Neural crest cell (in vitro differentiated cells): ENCODE data around the gene RRAGA. TPM values are rescaled to one million over a fixed set of nuclear protein-coding genes. Genes with fewer than 3 reads are reported as not detected.
"Not testable (repeated sequence)": the region's sequence is repeated elsewhere in the genome, so short reads cannot be mapped to it uniquely, and the experiment has no call there.

Experiments used
- DNase-seq: peaks from one replicate; pipeline ENCODE4 v3.0.0; 2021; ENCODE audit warnings: low read depth, mixed read lengths, low spot score
- H3K27ac Mint-ChIP-seq: one replicate; pipeline ENCODE4 v1.8.0; 2021; ENCODE audit warnings: mild to moderate bottlenecking, mixed read lengths; ENCODE audit not compliant: unreplicated experiment
- H3K27me3 Mint-ChIP-seq: 2 replicates; pipeline ENCODE4 v1.8.0; 2021; ENCODE audit warnings: low read depth, mild to moderate bottlenecking, mixed read lengths
- H3K36me3 Mint-ChIP-seq: 2 replicates; pipeline ENCODE4 v1.8.0; 2021; ENCODE audit warnings: low read depth, mild to moderate bottlenecking, mixed read lengths
- H3K4me1 Mint-ChIP-seq: 2 replicates; pipeline ENCODE4 v1.8.0; 2021; ENCODE audit warnings: mixed read lengths
- H3K4me3 Mint-ChIP-seq: one replicate; pipeline ENCODE4 v1.8.0; 2021; ENCODE audit warnings: mild to moderate bottlenecking, mixed read lengths
- H3K9me3 Mint-ChIP-seq: 2 replicates; pipeline ENCODE4 v1.8.0; 2021; ENCODE audit warnings: mixed read lengths
- long read RNA-seq: library from polyadenylated mRNA; unstranded; transcript quantifications from one replicate; pipeline ENCODE4 v2.0.0, GENCODE V29; 2020
- total RNA-seq: library from RNA; stranded (reverse); gene quantifications from 2 replicates; pipeline ENCODE4 v1.2.1, GENCODE V29; 2021
- TF ChIP-seq, protein P1 (sequence below): fragments of 200-600 bp; sonication (generic); conservative IDR thresholded peaks from 2 replicates; pipeline ENCODE4 v1.5.0; 2021; ENCODE audit warnings: antibody characterized with exemption, mild to moderate bottlenecking

The RRAGA gene
- 57.5 and 59.3 TPM in 2 replicates for total RNA-seq
- long read RNA-seq, transcript RRAGA-201 (1 exons, 1,589 nt): major isoform, 126 of 126 reads
- long read RNA-seq, partial matches to known transcripts: 0 of 126 reads
- long read RNA-seq, other reads (novel, unspliced or antisense): 0 of 126 reads

DNA sequence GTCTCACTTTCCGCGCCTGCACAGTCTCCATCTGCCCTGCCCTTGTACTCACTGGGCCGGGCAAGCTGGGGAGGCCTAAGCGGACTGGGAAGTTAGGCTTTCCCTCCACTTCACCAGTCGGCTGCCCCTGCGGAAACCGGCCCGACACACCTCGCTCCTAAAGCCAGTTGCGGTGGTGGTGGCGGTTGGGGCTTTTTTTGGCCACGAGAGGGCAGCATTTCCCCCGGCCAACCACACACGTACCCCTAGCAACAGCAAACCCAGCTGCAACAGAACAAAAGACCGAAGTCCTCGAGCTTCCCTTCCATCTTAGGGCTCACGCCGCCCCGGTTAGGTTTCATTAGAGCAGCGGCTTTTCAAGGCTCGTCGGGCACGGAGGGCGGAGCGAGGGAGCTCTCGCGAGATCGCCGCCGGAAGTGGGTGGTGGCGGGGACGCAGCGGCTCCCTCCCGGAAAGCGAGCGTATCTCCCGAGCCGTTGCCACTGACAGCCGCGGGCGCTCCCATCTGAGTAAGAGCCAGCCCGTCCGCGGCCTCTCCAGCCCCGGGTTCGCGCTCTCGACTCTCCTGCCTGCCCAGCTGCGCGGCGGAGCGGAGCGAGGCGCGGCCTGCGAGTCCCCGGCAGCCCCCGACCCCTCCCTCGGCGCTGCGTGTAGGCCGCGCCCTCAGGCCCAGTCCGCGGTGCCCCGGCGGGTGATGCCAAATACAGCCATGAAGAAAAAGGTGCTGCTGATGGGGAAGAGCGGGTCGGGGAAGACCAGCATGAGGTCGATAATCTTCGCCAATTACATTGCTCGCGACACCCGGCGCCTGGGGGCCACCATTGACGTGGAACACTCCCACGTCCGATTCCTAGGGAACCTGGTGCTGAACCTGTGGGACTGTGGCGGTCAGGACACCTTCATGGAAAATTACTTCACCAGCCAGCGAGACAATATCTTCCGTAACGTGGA lies at the start of gene RRAGA:
Gene RRAGA, plus strand, starts transcription at position 462 of the 951 bp plus-strand sequence. Its CDS starts 233 bp downstream, at position 695.
- TF ChIP-seq, protein P1, sequence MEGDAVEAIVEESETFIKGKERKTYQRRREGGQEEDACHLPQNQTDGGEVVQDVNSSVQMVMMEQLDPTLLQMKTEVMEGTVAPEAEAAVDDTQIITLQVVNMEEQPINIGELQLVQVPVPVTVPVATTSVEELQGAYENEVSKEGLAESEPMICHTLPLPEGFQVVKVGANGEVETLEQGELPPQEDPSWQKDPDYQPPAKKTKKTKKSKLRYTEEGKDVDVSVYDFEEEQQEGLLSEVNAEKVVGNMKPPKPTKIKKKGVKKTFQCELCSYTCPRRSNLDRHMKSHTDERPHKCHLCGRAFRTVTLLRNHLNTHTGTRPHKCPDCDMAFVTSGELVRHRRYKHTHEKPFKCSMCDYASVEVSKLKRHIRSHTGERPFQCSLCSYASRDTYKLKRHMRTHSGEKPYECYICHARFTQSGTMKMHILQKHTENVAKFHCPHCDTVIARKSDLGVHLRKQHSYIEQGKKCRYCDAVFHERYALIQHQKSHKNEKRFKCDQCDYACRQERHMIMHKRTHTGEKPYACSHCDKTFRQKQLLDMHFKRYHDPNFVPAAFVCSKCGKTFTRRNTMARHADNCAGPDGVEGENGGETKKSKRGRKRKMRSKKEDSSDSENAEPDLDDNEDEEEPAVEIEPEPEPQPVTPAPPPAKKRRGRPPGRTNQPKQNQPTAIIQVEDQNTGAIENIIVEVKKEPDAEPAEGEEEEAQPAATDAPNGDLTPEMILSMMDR: peak; percentile 95
- Mint-ChIP-seq H3K36me3 (no peaks in the 10 kb centered on the region), H3K9me3 (peaks cover 1% of the 10 kb centered on the region), H3K4me3 (peak within 1 kb of the TSS; percentile 95), H3K4me1 (peaks cover 34% of the 10 kb centered on the region), H3K27me3 (no peaks in the 10 kb centered on the region), H3K27ac (peak within 1 kb of the TSS; percentile 97)
- peak; percentile 93 for DNase-seq

DNA sequence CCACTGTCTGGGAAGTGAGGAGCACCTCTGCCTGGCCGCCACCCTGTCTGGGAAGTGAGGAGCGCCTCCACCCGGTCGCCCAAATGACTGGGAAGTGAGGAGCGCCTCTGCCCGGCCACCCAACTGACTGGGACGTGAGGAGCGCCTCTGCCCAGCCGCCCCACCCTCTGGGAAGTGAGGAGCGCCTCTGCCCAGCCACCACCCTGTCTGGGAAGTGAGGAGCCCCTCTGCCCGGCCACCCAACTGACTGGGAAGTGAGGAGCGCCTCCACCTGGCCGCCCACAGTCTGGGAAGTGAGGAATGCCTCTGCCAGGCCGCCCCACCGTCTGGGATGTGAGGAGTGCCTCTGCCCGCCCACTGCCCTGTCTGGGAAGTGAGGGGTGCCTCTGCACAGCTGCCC lies 49.1 kb upstream of the RRAGA start:
- TF ChIP-seq, protein P1: no peak
- H3K4me1 Mint-ChIP-seq: no peaks in the 10 kb centered on the region
- H3K27ac Mint-ChIP-seq: no peak overlapping the region
- H3K27me3 Mint-ChIP-seq: no peaks in the 10 kb centered on the region
- no peak for DNase-seq
- H3K36me3 Mint-ChIP-seq: peaks cover 19% of the 10 kb centered on the region
- peaks cover 16% of the 10 kb centered on the region for H3K9me3 Mint-ChIP-seq
- no peak overlapping the region for H3K4me3 Mint-ChIP-seq

- H3K9me3 Mint-ChIP-seq: no peaks in the 10 kb centered on the region
These were observed 39.7 kb upstream of the RRAGA start for GRCh38 chr9:19009391-19009965.

DNA sequence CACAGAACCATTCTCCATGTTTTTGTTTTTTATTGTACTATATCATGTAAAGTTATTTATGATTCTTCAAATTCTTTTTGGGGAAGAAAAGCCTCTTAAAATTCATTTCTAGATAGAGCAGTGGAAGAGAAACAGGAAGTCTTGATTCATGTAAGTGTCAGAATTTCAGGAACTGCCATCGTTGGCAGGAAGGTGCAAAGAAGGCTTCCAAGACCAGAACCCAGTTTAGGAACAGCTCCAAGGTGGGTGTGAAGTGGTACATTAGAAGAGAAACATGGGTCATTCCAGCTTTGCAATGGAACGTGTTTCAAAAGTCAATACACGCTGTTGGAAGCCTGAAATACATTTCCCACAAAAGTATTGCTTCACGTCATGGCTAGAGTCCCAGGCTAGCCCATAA lies 31.0 kb upstream of the RRAGA start:
- TF ChIP-seq, protein P1: no peak
- Mint-ChIP-seq H3K9me3 (peaks cover 3% of the 10 kb centered on the region), H3K36me3 (no peaks in the 10 kb centered on the region), H3K4me3 (no peak overlapping the region), H3K4me1 (no peaks in the 10 kb centered on the region), H3K27ac (no peak overlapping the region), H3K27me3 (no peaks in the 10 kb centered on the region)
- DNase-seq: no peak

More at GRCh38 chr9:19009391-19009965, 39.7 kb upstream of the RRAGA start:
- H3K27ac Mint-ChIP-seq: no peak overlapping the region
- no peaks in the 10 kb centered on the region for H3K27me3 Mint-ChIP-seq
- H3K4me1 Mint-ChIP-seq: peaks cover 4% of the 10 kb centered on the region
- H3K4me3 Mint-ChIP-seq: no peak overlapping the region
- H3K36me3 Mint-ChIP-seq: no peaks in the 10 kb centered on the region
- no peak for DNase-seq
- TF ChIP-seq, protein P1: no peak

- Mint-ChIP-seq H3K4me3 (no peak overlapping the region), H3K27ac (no peak overlapping the region), H3K27me3 (no peaks in the 10 kb centered on the region), H3K4me1 (no peaks in the 10 kb centered on the region), H3K36me3 (no peaks in the 10 kb centered on the region), H3K9me3 (peaks cover 3% of the 10 kb centered on the region)
- DNase-seq: no peak
- TF ChIP-seq, protein P1: no peak
These were observed 28.3 kb upstream of the RRAGA start for GRCh38 chr9:19020886-19021455.

- H3K36me3 Mint-ChIP-seq, H3K27me3 Mint-ChIP-seq, H3K27ac Mint-ChIP-seq, DNase-seq, H3K4me3 Mint-ChIP-seq, H3K9me3 Mint-ChIP-seq, H3K4me1 Mint-ChIP-seq: not testable (repeated sequence)
These were observed 27.6 kb upstream of the RRAGA start for GRCh38 chr9:19021649-19022048.
